OCI-LY3 (cell line): ENCODE measurements around the gene EIF4A3.
A peak's percentile ranks its signal among the peaks of the same experiment; 100 is the strongest.

ENCODE experiments used
- H2AFZ ChIP-seq: fragments of 200-600, 300-600 bp; shearing (Covaris generic); 2 replicates; pipeline ENCODE4 v1.6.0; 2014; ENCODE audit warnings: antibody characterized with exemption, low read depth, low read length
- H3K27ac ChIP-seq: fragments of 200-600, 300-600 bp; sonication (generic); 2 replicates; pipeline ENCODE4 v1.5.1; 2014; ENCODE audit warnings: mild to moderate bottlenecking, low read length, moderate library complexity, mixed read lengths
- H3K27me3 ChIP-seq: fragments of 200-600, 300-600 bp; sonication (generic); 2 replicates; pipeline ENCODE4 v1.6.1; 2014; ENCODE audit warnings: low read depth, low read length, mixed read lengths
- H3K36me3 ChIP-seq: fragments of 200-600, 300-600 bp; sonication (generic); replicated peaks from 2 replicates; pipeline ENCODE3; 2014; ENCODE audit warnings: low read depth, low read length, mixed read lengths
- H3K4me1 ChIP-seq: fragments of 300-600, 200-600 bp; sonication (generic); 2 replicates; pipeline ENCODE4 v1.6.1; 2014; ENCODE audit warnings: low read length, mixed read lengths
- H3K4me2 ChIP-seq: fragments of 200-600, 300-600 bp; sonication (generic); 2 replicates; pipeline ENCODE4 v1.6.1; 2014; ENCODE audit warnings: low read length, mixed read lengths
- H3K4me3 ChIP-seq: fragments of 300-600, 200-600 bp; sonication (generic); 2 replicates; pipeline ENCODE4 v1.5.1; 2014; ENCODE audit warnings: antibody characterized with exemption, mild to moderate bottlenecking, low read length, moderate library complexity
- H3K79me2 ChIP-seq: fragments of 300-600, 200-600 bp; shearing (Covaris generic); 2 replicates; pipeline ENCODE4 v1.6.1; 2014; ENCODE audit warnings: mild to moderate bottlenecking, low read length, mixed read lengths
- H3K9ac ChIP-seq: fragments of 300-600, 200-600 bp; shearing (Covaris generic); 2 replicates; pipeline ENCODE4 v1.6.0; 2014; ENCODE audit warnings: mild to moderate bottlenecking, low read length, moderate library complexity
- H3K9me3 ChIP-seq: fragments of 200-600, 300-600 bp; shearing (Covaris generic); 2 replicates; pipeline ENCODE4 v1.6.1; 2014; ENCODE audit warnings: low read length, mixed read lengths; ENCODE audit not compliant: insufficient read depth
- H4K20me1 ChIP-seq: fragments of 200-600, 300-600 bp; sonication (generic); 2 replicates; pipeline ENCODE4 v1.6.1; 2016; ENCODE audit warnings: low read length, mixed read lengths; ENCODE audit not compliant: insufficient read depth
- EZH2phosphoT487 ChIP-seq: fragments of 200-600 bp; shearing (Covaris generic); IDR thresholded peaks from 2 replicates; pipeline ENCODE4 v1.6.1; 2018; ENCODE audit warnings: antibody characterized with exemption, mixed run types, low read depth
- TF ChIP-seq, protein P1 (sequence below): fragments of 200-600, 300-600 bp; sonication (generic); IDR thresholded peaks from 2 replicates; pipeline ENCODE4 v1.5.1; 2014; ENCODE audit warnings: antibody characterized with exemption, low read length, low read depth

The EIF4A3 gene

DNA sequence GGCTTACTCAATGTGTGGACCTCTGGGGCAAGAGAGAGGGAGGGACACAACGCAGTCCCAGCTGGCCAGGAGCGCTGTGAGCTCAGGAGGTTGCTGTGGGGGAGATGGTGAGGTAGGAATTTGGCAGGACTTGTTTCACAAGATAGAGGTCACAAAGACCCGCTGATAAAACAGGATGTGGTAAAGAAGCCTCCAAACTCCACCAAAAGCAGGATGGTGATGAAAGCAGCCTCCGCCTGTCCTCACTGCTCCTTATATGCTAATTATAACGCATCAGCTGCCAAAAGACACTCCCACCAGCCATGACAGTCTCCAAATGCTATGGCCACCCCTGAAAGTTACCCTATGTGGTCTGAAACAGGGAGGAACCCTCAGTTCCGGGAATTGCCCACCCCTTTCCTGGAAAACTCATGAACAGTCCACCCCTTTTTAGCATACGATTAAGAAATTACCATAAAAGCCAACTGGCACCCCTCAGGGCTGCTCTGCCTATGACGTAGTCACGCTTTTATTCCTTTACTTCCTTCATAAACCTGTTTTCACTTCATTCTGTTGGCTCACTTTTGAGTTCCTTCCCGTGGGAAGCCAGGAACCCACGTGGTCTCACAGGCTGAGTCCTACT lies 5.3 kb upstream of the EIF4A3 start:
- Histone ChIP-seq H4K20me1 (no peaks in the 10 kb centered on the region), H3K9ac (no peak overlapping the region), H2AFZ (no peak overlapping the region), H3K27ac (no peak overlapping the region), H3K27me3 (no peaks in the 10 kb centered on the region), H3K36me3 (no peaks in the 10 kb centered on the region), H3K9me3 (peaks cover 5% of the 10 kb centered on the region; the same call in 1 of the 2 replicates), H3K4me2 (no peak overlapping the region), H3K79me2 (peaks cover 12% of the 10 kb centered on the region), H3K4me3 (no peak overlapping the region), H3K4me1 (peaks cover 12% of the 10 kb centered on the region)
- TF ChIP-seq EZH2phosphoT487 = no peak
- TF ChIP-seq, protein P1, sequence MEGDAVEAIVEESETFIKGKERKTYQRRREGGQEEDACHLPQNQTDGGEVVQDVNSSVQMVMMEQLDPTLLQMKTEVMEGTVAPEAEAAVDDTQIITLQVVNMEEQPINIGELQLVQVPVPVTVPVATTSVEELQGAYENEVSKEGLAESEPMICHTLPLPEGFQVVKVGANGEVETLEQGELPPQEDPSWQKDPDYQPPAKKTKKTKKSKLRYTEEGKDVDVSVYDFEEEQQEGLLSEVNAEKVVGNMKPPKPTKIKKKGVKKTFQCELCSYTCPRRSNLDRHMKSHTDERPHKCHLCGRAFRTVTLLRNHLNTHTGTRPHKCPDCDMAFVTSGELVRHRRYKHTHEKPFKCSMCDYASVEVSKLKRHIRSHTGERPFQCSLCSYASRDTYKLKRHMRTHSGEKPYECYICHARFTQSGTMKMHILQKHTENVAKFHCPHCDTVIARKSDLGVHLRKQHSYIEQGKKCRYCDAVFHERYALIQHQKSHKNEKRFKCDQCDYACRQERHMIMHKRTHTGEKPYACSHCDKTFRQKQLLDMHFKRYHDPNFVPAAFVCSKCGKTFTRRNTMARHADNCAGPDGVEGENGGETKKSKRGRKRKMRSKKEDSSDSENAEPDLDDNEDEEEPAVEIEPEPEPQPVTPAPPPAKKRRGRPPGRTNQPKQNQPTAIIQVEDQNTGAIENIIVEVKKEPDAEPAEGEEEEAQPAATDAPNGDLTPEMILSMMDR = no peak

DNA sequence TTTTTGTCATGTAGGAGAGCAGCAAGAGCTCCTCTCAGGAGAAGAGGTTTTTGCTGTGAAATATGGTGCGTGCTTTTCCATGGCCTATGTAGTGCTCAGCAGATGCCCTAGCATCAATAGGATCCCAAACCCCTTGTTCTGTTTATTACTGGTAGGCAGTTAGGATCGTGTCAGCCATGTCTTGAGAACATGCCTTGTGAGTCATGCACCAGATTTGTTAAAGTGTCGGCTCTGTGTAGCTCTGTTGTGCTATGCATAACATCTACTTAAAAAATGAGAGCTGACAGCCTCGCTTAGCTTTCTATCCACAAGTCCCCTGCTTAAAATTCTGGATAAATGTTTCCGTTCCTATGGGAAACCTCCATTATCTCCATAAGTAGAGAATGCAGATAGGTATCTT lies 4.4 kb upstream of the EIF4A3 start:
- no peak overlapping the region for H3K27ac ChIP-seq
- H3K4me2 ChIP-seq = no peak overlapping the region

DNA sequence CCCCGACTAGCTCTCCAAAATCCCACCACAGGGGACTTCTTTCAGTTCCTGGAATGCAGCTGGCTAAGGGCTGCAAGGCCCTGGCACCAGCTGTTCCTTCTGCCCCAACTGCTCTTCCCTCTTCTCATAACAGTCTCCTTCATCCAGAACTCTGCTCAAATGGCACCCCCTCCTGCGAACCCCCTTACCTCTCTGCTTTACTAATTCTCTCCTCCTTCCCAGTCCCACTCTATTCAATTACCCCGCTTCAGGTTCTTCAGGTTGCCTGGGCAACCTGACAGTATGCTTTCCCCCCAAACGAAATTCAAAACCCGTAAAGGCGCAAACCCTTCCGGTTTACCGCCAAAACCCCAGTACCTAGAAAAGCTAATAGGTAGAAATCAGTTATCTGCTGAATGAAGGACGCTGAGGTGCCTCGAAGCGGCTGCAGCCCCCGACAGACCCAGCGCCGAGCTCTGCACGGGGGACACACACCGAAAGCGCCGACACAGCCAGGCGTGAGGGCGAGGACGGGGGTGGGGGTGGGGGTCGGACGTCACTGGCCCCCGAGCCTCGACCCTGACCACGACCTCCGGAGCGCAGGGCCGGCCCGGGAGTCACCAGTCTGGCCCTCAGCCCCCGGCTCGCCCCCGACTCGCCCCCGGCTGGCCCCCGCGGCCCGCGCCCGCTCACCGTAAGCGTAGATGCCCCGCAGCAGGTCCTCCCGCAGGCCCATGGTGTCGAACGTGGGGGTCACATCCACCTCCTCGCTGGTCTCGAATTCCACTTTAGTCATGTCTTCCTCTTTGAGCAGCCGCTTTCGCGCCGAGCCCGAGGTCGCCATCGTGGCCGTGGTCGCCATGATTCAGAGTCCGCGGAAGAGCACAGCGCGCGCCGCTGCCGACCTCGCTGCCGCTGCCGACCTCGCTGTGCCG lies 550 bp downstream of the EIF4A3 start:
- H3K27me3 ChIP-seq = no peaks in the 10 kb centered on the region
- peaks cover 18% of the 10 kb centered on the region for H4K20me1 ChIP-seq
- no peaks in the 10 kb centered on the region for H3K9me3 ChIP-seq
- TF ChIP-seq, protein P1 = no peak
- TF ChIP-seq EZH2phosphoT487 = no peak
- H3K4me3 ChIP-seq = peak overlapping the region; percentile 95
- peaks cover 17% of the 10 kb centered on the region for H3K4me1 ChIP-seq
- H3K79me2 ChIP-seq = peaks cover 65% of the 10 kb centered on the region
- H3K4me2 ChIP-seq = peak overlapping the region; percentile 100
- H3K27ac ChIP-seq = peak overlapping the region; percentile 54
- peaks cover 32% of the 10 kb centered on the region for H3K36me3 ChIP-seq
- no peak overlapping the region for H2AFZ ChIP-seq
- H3K9ac ChIP-seq = peak overlapping the region; percentile 95

More for the DNA sequence above, 4.4 kb upstream of the EIF4A3 start:
- H2AFZ ChIP-seq = no peak overlapping the region
- no peak for TF ChIP-seq EZH2phosphoT487
- TF ChIP-seq, protein P1 = no peak
- peaks cover 5% of the 10 kb centered on the region; the same call in 1 of the 2 replicates for H3K9me3 ChIP-seq
- H3K9ac ChIP-seq = no peak overlapping the region
- no peaks in the 10 kb centered on the region for H4K20me1 ChIP-seq
- peaks cover 12% of the 10 kb centered on the region for H3K4me1 ChIP-seq
- H3K27me3 ChIP-seq = no peaks in the 10 kb centered on the region
- peaks cover 19% of the 10 kb centered on the region for H3K79me2 ChIP-seq
- H3K36me3 ChIP-seq = no peaks in the 10 kb centered on the region
- H3K4me3 ChIP-seq = no peak overlapping the region
